ENCODE results near the gene ARID3B.
"Not testable (repeated sequence)": the region's sequence is repeated elsewhere in the genome, so short reads cannot be mapped to it uniquely, and the experiment has no call there.

Gene ARID3B

GRCh38 chr15:74537736-74538135 lies 3.3 kb upstream of the ARID3B start:
- no peak for DNase-seq

DNA sequence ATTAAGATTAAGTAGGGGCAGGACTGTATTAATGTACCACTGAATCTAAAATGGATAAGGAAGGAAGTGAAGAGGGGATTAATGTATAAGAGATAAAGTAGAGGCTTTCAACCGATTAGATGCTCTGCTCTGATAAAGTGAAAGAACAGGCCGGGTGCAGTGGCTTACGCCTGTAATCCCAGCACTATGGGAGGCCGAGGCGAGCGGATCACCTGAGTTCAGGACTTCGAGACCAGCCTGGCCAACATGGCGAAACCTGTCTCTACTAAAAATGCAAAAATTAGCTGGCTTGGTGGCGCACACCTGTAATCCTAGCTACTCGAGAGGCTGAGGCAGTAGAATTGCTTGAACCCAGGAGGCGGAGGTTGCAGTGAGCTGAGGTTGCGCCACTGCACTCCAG lies 1.5 kb upstream of the ARID3B start:
- DNase-seq: not testable (repeated sequence)

DNA sequence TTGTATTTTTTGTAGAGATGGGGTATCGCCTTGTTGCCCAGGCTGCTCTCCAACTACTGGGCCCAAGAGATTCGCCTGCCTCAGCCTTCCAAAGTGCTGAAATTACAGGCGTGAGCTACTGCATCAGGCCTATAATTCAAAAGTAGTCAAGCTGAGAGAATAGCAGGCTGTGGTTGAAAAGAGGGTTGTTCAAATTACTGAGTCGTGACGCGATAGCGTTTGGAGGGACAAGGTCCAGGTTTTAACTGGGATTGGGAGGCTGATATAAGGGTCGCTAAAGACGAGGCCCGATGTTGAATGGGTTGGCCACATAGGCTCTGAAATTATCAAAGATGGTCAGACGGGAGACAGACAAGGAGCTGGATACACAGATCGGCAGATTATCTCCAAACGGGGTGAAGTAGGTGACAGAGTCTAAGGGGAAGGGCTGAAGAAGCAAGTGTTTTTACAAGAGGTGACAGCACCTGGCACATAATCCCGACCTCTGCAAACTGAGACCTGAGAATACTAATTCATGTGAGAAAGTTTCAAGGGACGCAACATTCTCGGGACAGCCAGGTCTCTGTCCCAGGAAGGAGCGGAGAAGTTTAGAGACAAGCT lies 759 bp upstream of the ARID3B start:
- DNase-seq: no peak

- peak; percentile 75 for DNase-seq
Measured at GRCh38 chr15:74541494-74542165, 610 bp downstream of the ARID3B start.

- DNase-seq: no peak
Measured at GRCh38 chr15:74542166-74543042, 1.4 kb downstream of the ARID3B start.

GRCh38 chr15:74543043-74543422 lies 2.0 kb downstream of the ARID3B start:
- no peak for DNase-seq

DNA sequence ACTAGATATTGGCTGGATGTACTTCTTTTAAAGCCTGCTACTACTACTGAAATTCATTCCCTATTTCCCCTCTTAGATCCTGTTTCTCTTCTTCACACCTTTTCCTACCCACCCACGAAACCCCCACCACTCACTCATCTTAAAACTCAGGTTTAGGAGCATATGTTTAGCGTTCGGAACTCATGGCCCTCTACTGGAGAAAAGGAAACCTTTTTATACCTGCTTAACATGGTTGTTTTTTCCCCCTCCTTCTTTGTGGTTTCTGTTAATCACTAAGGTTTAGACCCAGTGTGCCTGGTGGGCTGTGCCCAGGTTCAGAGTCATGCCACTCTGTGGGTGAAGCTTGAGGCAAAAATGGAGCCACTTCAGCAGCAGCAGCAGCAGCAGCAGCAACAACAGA lies 2.6 kb downstream of the ARID3B start:
- peak; percentile 47 for DNase-seq

GRCh38 chr15:74545086-74545485 lies 4.1 kb downstream of the ARID3B start:
- no peak for DNase-seq

DNA sequence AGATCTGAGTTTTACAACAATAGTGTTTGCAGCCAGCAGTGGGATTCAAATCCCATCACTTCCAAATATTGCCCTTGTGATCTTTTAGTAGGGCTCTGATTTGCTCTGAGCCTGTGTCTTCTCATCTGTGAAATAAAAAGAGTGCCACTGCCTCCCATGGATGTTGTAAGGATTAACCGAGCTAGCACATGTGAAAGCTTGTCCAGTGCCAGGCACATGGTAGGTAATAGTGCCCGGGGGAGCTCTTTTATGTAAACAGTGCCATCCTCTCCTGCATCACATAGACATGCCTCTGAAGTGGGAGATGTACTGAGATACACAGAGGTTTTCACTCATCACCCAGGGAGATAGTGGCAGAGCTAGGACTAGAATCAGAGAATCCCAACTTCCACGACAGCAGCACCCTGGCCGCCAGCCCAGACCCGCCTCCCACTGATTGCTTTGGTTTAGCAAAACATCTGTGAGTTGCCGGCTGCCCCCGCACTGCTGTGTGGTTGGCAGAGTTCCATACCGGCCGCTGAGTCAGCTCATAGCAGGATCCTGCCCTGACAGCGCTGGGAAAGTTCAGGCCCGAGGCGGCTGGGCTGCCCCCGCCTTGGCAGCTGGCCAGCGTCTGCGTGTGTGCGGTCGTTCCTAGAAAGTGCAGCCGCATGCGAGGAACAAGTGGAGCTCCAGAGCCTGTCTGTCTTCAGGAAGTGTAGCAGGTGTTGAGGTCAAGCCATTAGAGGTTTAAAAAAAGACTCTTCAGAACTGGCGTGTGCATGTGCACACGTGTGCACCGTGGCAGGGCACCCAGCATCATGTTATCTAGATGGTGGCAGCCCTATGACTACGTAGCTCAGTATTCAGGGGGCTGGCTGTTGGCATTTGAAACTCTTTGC lies 5.0 kb downstream of the ARID3B start:
- DNase-seq: peak; percentile 94

DNA sequence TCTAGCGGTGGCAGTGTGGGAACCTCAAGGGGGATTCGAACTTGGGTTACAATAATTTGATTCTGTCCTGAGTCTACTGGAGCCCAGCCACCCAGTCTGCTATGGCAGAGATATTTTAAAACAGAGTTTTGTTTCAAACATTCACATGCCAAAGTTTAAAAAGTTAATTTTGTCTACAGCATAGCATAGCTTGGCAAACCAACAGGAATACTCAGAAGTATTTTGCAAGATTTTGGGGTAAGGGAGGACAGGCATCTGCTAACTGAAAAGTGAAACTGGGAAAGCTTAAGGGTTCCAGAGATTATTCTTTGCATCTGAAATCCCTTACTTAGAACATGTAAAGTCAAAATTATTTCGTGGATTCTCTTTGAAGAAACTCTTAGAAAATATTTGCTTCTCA lies 6.6 kb downstream of the ARID3B start:
- DNase-seq: no peak

- DNase-seq: no peak
Measured at GRCh38 chr15:74548241-74548640, 7.2 kb downstream of the ARID3B start.

- DNase-seq: no peak
Measured at GRCh38 chr15:74549816-74550215, 8.8 kb downstream of the ARID3B start.

DNA sequence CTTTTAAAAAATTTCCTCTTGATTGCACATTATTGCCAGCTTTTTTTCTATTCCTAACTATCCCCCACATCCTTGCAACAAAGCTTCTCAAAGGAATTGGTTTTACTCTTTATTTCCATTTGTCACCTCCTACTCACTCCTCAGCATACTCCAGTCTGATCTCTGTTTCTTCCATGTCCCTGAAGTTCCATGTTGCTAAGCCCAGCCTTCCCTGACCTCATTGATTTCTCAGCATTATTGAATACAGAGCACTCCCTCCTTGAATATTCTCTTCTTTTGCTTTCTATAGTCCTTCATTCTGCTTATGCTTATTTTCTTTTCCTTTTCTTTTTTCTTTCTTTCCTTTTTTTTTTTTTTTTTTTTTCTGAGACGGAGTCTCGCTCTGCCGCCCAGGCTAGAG lies 10.7 kb downstream of the ARID3B start:
- DNase-seq: no peak

DNA sequence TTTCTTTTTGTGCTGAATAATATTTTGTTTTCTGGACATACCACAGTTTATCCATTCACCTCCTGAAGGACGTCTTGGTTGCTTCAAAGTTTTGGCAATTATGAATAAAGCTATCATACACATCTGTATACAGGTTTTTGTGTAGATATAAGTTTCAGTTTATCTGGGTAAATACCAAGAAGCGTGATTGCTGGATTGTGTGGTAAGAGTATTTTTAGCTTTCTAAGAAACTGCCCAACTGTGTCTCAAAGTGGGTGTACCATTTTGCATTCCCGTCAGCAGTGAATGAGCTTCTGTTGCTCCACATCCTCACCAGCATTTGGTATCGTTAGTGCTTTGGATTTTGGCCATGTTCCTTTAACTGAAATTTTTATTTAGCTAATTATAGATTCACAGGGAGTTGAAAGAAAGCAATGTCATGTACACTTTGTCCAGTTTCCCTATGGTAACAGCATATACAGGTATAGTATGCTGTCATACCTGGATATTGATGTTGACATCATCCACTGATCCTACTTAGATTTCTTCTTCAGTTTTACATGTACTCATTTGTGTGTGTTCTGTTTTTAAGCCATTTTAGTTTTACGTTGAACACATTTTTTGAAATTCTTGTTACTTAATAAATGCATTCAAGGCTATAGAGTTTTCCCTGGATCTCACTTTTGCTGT lies 11.9 kb downstream of the ARID3B start:
- DNase-seq: no peak

- no peak for DNase-seq
Measured at GRCh38 chr15:74555192-74555591, 14.2 kb downstream of the ARID3B start.

- no peak for DNase-seq
Measured at GRCh38 chr15:74558706-74559105, 17.7 kb downstream of the ARID3B start.

- no peak for DNase-seq
Measured at GRCh38 chr15:74563442-74563841, 22.4 kb downstream of the ARID3B start.

GRCh38 chr15:74564182-74564581 lies 23.2 kb downstream of the ARID3B start:
- DNase-seq: no peak

- no peak for DNase-seq
Measured at GRCh38 chr15:74565381-74566085, 24.5 kb downstream of the ARID3B start.

- no peak for DNase-seq
Measured at GRCh38 chr15:74568594-74568993, 27.6 kb downstream of the ARID3B start.

DNA sequence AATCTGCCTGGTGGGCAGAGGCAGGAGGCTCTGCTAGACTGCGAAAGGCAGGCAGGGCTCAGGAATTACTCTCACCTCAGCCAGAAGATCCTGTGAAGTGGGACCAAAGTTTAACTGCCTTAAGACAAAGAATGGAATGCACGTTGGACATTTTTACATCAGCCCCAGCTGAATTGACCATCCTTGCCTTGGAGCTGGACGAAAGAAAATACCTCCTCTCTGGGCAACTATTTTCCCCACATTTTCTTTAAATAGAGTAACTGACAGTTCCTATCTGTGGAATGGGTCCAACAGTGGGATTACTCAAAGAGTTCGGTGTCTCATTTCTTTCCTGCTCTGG lies 28.7 kb downstream of the ARID3B start:
- DNase-seq: no peak

DNA sequence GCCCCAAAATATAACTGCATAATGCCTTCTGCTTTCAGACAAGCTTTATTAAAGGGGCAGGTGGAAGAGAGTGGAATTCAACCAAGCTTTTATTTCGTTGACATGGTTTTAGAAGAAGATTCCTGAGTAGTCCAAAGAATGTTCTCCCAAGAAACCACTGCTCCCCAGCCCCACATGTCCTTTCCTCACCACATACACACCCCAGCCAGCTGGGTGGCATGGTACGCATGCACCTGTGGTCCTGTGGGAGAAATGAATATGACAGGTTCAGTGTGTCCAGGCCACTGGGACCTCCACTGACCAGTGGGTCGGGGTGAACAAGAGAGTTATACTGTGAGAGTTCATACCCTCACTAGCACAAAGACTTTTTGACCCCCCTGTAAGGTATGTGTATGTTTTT lies 30.2 kb downstream of the ARID3B start:
- no peak for DNase-seq

Data from CD4-positive, alpha-beta T cell treated with Interleukin-17A for 4 hours (primary cell).